ENCODE results near the gene TUT7. TPM values are rescaled to one million over a fixed set of nuclear protein-coding genes. Genes with fewer than 3 reads are reported as not detected.

TUT7 gene
- total RNA-seq, 2 donors from 2014 or later, result 16.3 to 20.2 TPM

DNA sequence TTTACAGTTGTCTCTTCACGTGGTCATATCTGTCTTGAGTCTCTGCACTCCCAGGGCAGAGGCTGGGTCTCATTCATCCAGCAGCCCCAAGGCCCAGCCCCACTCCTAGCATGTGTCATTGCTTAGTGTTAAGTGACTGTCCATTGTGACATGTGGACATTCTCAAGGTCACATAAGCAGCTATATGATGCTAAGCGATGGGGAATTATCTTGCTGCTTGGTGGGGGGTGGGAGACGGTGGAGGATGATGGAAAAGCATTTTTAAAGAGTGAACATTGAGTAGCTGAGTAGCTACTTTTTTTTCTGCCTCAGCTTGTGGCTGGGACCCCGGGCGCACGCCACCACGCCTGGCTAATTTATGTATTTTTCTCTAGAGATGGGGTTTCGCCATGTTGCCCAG, 94.7 kb downstream of the TUT7 start, which contains the start of gene C9orf153:
Gene C9orf153 (minus strand): TSS at position 101 of the 400 bp plus-strand sequence. CDS start 30,054 bp downstream, outside the sequence.
- Histone ChIP-seq H3K27ac (no peak within 1 kb of the TSS), H3K36me3 (peaks cover 22% of the 10 kb centered on the region), H3K4me1 (peaks cover 0 to 5% of the 10 kb centered on the region in 2 donors), H3K4me3 (no peak within 1 kb of the TSS), H3K27me3 (no peaks in the 10 kb centered on the region), H3K9me3 (no peaks in the 10 kb centered on the region)
- TF ChIP-seq, protein P1, sequence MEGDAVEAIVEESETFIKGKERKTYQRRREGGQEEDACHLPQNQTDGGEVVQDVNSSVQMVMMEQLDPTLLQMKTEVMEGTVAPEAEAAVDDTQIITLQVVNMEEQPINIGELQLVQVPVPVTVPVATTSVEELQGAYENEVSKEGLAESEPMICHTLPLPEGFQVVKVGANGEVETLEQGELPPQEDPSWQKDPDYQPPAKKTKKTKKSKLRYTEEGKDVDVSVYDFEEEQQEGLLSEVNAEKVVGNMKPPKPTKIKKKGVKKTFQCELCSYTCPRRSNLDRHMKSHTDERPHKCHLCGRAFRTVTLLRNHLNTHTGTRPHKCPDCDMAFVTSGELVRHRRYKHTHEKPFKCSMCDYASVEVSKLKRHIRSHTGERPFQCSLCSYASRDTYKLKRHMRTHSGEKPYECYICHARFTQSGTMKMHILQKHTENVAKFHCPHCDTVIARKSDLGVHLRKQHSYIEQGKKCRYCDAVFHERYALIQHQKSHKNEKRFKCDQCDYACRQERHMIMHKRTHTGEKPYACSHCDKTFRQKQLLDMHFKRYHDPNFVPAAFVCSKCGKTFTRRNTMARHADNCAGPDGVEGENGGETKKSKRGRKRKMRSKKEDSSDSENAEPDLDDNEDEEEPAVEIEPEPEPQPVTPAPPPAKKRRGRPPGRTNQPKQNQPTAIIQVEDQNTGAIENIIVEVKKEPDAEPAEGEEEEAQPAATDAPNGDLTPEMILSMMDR (IDR thresholded peaks at IDR 0.05), result no peak
- DNase-seq (ENCODE audit: low spot score), result no peak

DNA sequence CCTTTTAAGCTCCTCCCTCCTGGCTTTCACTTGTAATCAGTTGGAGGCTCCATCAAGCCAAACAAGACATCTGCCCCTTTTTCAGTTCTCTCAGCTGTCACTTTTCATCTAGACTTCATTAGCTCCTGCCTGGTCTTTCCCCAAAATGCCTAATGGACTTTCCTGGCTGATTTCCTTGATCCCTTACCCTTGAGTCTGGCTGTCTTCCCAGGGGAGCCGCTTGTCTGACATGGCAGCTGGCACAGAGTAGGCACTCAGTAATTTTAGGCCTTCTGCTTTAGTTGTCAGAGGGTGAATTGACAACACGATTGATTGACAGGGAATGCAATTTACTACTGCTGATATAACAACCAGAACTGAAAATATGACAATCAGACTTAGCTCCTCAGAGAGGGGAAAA, 96.8 kb downstream of the TUT7 start:
- Histone ChIP-seq H3K27ac (no peak overlapping the region), H3K36me3 (peaks cover 3% of the 10 kb centered on the region), H3K9me3 (no peaks in the 10 kb centered on the region), H3K4me1 (no peaks in the 10 kb centered on the region), H3K4me3 (no peak overlapping the region), H3K27me3 (no peaks in the 10 kb centered on the region)
- no peak for DNase-seq (ENCODE audit: low spot score)
- TF ChIP-seq, protein P1 (IDR thresholded peaks at IDR 0.05), result no peak

DNA sequence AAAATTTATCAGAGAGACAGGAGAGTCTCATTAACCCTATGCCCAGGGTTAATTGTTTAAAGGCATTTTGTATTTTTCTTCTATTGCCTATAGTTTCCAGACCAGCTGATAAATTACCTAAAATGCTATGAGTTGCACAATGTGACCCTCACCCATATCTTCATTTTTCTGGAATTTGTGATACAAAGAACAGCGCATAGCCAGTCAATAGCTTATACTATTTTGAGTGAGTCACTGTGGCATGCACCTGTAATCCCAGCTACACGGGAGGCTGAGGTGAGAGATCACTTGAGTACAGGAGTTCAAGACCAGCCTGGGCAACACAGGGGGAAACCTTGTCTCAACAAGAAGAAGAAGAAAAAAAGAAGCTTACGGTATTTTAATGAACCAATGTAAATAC, 97.6 kb downstream of the TUT7 start:
- H3K9me3 ChIP-seq, result no peaks in the 10 kb centered on the region
- H3K4me1 ChIP-seq, result no peaks in the 10 kb centered on the region
- no peak for DNase-seq (ENCODE audit: low spot score)
- TF ChIP-seq, protein P1 (IDR thresholded peaks at IDR 0.05), result no peak
- H3K36me3 ChIP-seq, result no peaks in the 10 kb centered on the region
- H3K4me3 ChIP-seq, result no peak overlapping the region
- H3K27ac ChIP-seq, result no peak overlapping the region
- no peaks in the 10 kb centered on the region for H3K27me3 ChIP-seq

DNA sequence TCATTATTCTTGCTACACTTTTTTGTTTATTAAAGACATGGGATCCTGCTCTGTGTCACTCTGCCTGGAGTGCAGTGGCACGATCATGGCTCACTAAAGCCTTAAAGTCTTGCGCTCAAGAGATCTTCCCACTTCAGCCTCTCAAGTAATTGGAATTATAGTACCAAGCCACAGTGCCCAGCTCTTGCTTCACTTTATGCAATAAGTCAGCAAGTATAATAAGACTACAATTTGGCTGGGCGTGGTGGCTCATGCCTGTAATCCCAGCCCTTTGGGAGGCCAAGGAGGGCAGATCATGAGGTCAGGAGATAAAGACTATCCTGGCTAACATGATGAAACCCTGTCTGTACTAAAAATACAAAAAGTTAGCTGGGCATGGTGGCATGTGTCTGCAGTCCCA, 100.6 kb downstream of the TUT7 start:
- Histone ChIP-seq H3K27me3 (no peaks in the 10 kb centered on the region), H3K4me1 (no peaks in the 10 kb centered on the region), H3K36me3 (no peaks in the 10 kb centered on the region), H3K27ac (no peak overlapping the region), H3K4me3 (no peak overlapping the region), H3K9me3 (no peaks in the 10 kb centered on the region)
- DNase-seq (ENCODE audit: low spot score), result no peak
- TF ChIP-seq, protein P1 (IDR thresholded peaks at IDR 0.05), result no peak

DNA sequence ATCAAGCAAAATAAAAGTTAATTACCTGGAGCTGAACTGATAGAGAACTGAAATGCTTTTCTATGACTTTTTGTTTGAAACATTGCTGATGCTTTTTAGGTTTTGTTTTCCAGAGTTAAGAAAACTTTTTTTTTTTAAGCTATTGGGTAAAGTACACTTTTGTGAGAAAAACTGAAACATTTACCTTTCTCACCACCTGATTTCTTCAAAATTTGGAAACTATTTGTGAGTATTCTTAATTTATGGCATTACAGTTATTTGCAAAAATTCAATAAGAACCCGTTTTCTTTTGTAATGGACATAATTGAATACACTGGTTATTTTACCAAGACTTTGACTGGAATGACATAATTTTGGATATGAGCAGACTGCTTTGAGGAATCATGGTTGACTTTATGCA, 101.3 kb downstream of the TUT7 start:
- no peak overlapping the region for H3K27ac ChIP-seq

DNA sequence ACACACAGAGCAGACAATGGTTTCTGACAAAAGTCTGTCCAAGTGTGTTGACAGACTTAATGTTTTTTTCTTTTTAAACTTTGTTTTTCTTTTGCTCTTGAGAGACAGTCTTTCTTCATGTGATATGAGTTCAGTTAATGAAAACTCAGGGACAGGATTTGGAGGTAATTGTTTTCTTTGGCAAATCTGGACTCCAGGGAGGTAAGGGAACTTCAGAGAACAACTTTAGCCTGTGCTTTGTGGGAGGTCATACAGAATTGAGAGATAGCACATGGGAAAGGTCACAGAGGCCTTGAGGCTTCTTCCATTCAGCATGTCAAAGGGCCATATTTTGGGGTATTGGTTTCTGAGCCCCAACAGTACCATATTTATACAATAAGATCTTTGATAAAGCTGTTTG, 104.1 kb downstream of the TUT7 start:
- H3K9me3 ChIP-seq, result no peaks in the 10 kb centered on the region
- H3K27ac ChIP-seq, result no peak overlapping the region
- H3K4me3 ChIP-seq, result no peak overlapping the region
- no peak for DNase-seq (ENCODE audit: low spot score)
- no peaks in the 10 kb centered on the region for H3K4me1 ChIP-seq
- TF ChIP-seq, protein P1 (IDR thresholded peaks at IDR 0.05), result no peak
- no peaks in the 10 kb centered on the region for H3K27me3 ChIP-seq
- no peaks in the 10 kb centered on the region for H3K36me3 ChIP-seq

More for the DNA sequence above, 101.3 kb downstream of the TUT7 start:
- no peaks in the 10 kb centered on the region for H3K4me1 ChIP-seq
- DNase-seq (ENCODE audit: low spot score), result no peak
- H3K27me3 ChIP-seq, result no peaks in the 10 kb centered on the region
- H3K4me3 ChIP-seq, result no peak overlapping the region
- no peaks in the 10 kb centered on the region for H3K9me3 ChIP-seq
- no peaks in the 10 kb centered on the region for H3K36me3 ChIP-seq
- TF ChIP-seq, protein P1 (IDR thresholded peaks at IDR 0.05), result no peak
